ENCODE measurements around the gene ATXN1. TPM values are rescaled to one million over a fixed set of nuclear protein-coding genes. Genes with fewer than 3 reads are reported as not detected.

Gene ATXN1
- total RNA-seq, 1 donor from 2014 or later, result 64.5 TPM

DNA sequence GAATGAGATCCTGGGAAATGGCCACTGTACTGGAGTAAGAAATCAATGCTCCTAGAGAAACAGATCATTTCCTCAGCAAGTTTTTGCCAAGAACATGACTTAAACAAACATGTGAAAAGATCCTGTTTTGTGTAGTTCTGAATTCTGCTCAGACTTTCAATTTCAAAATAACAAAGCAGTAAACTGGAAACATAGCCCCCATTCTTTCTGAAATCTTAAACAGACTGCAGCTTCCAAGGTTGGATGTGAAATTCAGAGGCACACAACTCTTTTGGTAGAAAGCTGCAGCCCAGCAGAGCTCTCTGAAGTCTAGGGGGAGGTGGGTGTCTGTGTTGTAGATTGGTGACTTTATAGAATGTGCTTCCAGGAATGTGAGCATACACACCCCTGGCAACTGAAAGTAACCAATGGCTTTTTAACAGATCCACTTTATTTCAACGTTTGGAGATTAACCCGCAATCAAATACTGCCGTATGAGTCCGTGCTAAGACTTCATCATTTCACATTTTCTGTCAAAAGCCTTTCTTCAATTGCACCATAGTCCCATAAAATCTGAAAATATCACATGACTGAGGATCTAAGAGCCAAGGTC, 86.4 kb downstream of the ATXN1 start:
- Mint-ChIP-seq H3K9me3 (ENCODE audit: low read depth) (no peaks in the 10 kb centered on the region), H3K36me3 (ENCODE audit: low read depth) (peaks cover 1% of the 10 kb centered on the region), H3K27ac (ENCODE audit: unreplicated experiment) (peak overlapping the region; percentile 80), H3K4me3 (ENCODE audit: unreplicated experiment) (no peak overlapping the region), H3K27me3 (ENCODE audit: low read depth) (no peaks in the 10 kb centered on the region), H3K4me1 (ENCODE audit: low read depth) (peaks cover 43% of the 10 kb centered on the region)
- TF ChIP-seq, protein P1, sequence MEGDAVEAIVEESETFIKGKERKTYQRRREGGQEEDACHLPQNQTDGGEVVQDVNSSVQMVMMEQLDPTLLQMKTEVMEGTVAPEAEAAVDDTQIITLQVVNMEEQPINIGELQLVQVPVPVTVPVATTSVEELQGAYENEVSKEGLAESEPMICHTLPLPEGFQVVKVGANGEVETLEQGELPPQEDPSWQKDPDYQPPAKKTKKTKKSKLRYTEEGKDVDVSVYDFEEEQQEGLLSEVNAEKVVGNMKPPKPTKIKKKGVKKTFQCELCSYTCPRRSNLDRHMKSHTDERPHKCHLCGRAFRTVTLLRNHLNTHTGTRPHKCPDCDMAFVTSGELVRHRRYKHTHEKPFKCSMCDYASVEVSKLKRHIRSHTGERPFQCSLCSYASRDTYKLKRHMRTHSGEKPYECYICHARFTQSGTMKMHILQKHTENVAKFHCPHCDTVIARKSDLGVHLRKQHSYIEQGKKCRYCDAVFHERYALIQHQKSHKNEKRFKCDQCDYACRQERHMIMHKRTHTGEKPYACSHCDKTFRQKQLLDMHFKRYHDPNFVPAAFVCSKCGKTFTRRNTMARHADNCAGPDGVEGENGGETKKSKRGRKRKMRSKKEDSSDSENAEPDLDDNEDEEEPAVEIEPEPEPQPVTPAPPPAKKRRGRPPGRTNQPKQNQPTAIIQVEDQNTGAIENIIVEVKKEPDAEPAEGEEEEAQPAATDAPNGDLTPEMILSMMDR (IDR thresholded peaks at IDR 0.05), result no peak
- no peak for DNase-seq (ENCODE audit: low spot score)

DNA sequence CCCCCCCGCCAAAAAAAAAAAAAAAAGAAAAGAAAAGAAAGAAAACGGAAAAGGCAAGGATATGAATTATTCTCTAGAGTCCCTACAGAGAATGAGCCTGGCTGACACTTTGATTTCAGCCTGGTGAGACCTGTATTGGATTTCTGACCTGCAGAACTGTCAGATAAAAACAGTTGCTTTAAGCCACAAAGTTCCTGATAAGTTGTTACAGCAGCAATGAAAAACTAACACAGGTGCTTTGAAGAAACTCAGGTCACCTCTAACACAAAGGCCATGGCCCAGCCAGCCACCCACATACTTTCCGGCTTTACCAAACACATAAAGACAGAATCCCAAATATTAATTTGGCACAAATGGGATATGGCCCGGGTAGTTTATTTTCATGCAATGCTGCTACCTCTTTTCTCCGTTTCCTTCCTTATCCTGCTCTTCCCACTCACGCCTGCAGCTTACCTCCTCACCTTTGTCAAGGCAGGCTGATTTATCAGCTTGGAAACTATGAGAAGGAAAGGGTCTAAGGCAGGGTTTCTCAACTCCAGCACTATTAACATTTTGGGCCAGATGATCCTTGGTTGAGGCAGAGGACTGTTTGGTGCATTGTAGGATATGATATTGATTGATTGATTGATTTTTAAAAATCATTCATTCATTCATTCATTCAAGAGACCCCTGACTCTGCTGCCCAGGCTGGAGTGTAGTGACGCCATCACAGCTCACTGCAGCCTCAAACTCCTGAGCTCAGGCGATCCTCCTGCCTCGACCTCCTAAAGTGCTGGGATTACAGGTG, 88.1 kb downstream of the ATXN1 start:
- Mint-ChIP-seq H3K36me3 (ENCODE audit: low read depth) (peaks cover 1% of the 10 kb centered on the region), H3K4me1 (ENCODE audit: low read depth) (peaks cover 55% of the 10 kb centered on the region), H3K4me3 (ENCODE audit: unreplicated experiment) (no peak overlapping the region), H3K9me3 (ENCODE audit: low read depth) (no peaks in the 10 kb centered on the region), H3K27me3 (ENCODE audit: low read depth) (no peaks in the 10 kb centered on the region), H3K27ac (ENCODE audit: unreplicated experiment) (no peak overlapping the region)
- no peak for DNase-seq (ENCODE audit: low spot score)
- TF ChIP-seq, protein P1 (IDR thresholded peaks at IDR 0.05), result no peak

DNA sequence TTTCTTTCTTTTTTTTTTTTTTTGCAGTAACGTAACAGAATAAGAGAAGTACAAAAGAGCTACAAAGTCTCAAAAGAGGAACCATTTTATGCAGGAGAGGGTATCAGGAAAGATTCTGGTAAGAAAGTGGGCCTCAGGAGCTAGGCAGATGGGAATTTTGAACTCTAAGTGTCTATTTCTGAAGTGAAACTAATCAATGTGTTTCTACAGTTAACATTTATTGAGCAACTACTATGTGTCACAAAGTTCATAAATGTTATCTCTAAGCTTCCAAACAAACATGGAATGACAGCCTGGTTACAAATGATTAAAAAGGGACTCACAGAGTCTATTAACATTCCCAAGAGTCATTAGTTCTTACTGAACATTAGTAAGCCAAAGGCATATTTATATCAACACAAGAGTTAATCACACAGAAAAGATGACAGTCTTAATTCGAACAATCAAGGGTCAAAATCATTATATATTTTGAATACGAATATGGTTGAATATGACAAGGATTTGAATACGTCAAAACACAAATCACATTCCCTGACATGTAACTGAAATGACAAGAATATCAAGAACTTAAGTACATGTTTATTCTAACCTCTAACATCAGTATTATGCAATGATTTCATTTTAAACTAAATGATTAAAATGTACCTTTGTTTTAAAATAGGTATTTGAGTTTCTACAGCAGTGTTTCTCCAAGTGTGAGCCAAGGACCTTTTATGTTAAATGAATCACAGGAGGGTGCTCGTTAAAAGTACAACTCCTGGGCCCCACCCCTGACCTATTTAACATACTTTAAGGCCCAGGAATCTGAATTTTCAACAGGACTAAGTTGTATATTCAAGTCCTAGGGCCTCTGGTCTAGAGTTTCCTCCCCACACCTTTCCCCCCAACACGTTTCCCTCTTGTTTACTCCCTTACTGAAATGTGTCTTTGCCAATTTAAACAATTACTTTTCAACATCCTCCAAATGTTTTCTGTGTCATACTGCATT, 89.7 kb downstream of the ATXN1 start:
- DNase-seq (ENCODE audit: low spot score), result no peak
- TF ChIP-seq, protein P1 (IDR thresholded peaks at IDR 0.05), result no peak
- peak overlapping the region; percentile 8 for H3K27ac Mint-ChIP-seq (ENCODE audit: unreplicated experiment)
- H3K36me3 Mint-ChIP-seq (ENCODE audit: low read depth), result peaks cover 1% of the 10 kb centered on the region
- no peak overlapping the region for H3K4me3 Mint-ChIP-seq (ENCODE audit: unreplicated experiment)
- no peaks in the 10 kb centered on the region for H3K9me3 Mint-ChIP-seq (ENCODE audit: low read depth)
- peaks cover 60% of the 10 kb centered on the region for H3K4me1 Mint-ChIP-seq (ENCODE audit: low read depth)
- H3K27me3 Mint-ChIP-seq (ENCODE audit: low read depth), result no peaks in the 10 kb centered on the region

GRCh38 chr6:16670617-16671051, 90.6 kb downstream of the ATXN1 start:
- Mint-ChIP-seq H3K4me3 (ENCODE audit: unreplicated experiment) (no peak overlapping the region), H3K4me1 (ENCODE audit: low read depth) (peaks cover 56% of the 10 kb centered on the region), H3K9me3 (ENCODE audit: low read depth) (no peaks in the 10 kb centered on the region), H3K27ac (ENCODE audit: unreplicated experiment) (no peak overlapping the region), H3K36me3 (ENCODE audit: low read depth) (peaks cover 5% of the 10 kb centered on the region), H3K27me3 (ENCODE audit: low read depth) (no peaks in the 10 kb centered on the region)
- DNase-seq (ENCODE audit: low spot score), result no peak
- TF ChIP-seq, protein P1 (IDR thresholded peaks at IDR 0.05), result no peak

GRCh38 chr6:16670183-16670582, 91.1 kb downstream of the ATXN1 start:
- no peak overlapping the region for H3K4me3 Mint-ChIP-seq (ENCODE audit: unreplicated experiment)
- no peaks in the 10 kb centered on the region for H3K9me3 Mint-ChIP-seq (ENCODE audit: low read depth)
- no peak for DNase-seq (ENCODE audit: low spot score)
- H3K27ac Mint-ChIP-seq (ENCODE audit: unreplicated experiment), result peak overlapping the region; percentile 0
- H3K36me3 Mint-ChIP-seq (ENCODE audit: low read depth), result peaks cover 3% of the 10 kb centered on the region
- no peaks in the 10 kb centered on the region for H3K27me3 Mint-ChIP-seq (ENCODE audit: low read depth)
- TF ChIP-seq, protein P1 (IDR thresholded peaks at IDR 0.05), result no peak
- peaks cover 54% of the 10 kb centered on the region for H3K4me1 Mint-ChIP-seq (ENCODE audit: low read depth)

All from chondrocyte (in vitro differentiated cells).